H1 (cell line): Measurements from ENCODE around the gene ACAP1. TPM values are rescaled to one million over a fixed set of nuclear protein-coding genes. Genes with fewer than 3 reads are reported as not detected.

Source experiments
- CTCF ChIA-PET: fragments of 300-600 bp; sonication (Branson Sonifier 250); formaldehyde crosslinking; loops from one replicate; lab custom pipeline; 2021; ENCODE audit not compliant: partially characterized antibody; lab: Charles Lee
- POLR2A ChIA-PET: fragments of 300-600 bp; sonication (Branson Sonifier 250); formaldehyde crosslinking; loops from one replicate; lab custom pipeline; 2021; ENCODE audit warnings: inconsistent platforms; ENCODE audit not compliant: partially characterized antibody; lab: Charles Lee
- DNase-seq, 2 experiments: peaks; one replicate each; pipeline versions ENCODE4 v3.0.0 to v3.0.0-alpha.2; 2010 to 2022; ENCODE audit warnings: low spot score in 2 of 2, low read depth in 1 of 2, mixed read lengths in 1 of 2
- FAIRE-seq: peaks from 2 replicates; lab custom pipeline; 2011; peaks lifted over from hg19 to GRCh38; lab: Jason Lieb, UNC
- H2AFZ ChIP-seq: 2 replicates; pipeline ENCODE4 v1.8.1; 2012; ENCODE audit warnings: low read length, inconsistent platforms
- H2AK5ac ChIP-seq: 2 replicates; pipeline ENCODE4 v1.6.1; 2013; ENCODE audit warnings: low read depth, low read length
- H2BK120ac ChIP-seq: replicated peaks from 2 replicates; pipeline ENCODE3; 2013; ENCODE audit warnings: low read depth, low read length, inconsistent platforms
- H2BK12ac ChIP-seq: 2 replicates; pipeline ENCODE4 v1.6.1; 2013; ENCODE audit warnings: low read depth, low read length
- H2BK15ac ChIP-seq: 2 replicates; pipeline ENCODE4 v1.6.1; 2013; ENCODE audit warnings: low read length
- H2BK20ac ChIP-seq: 2 replicates; pipeline ENCODE4 v1.6.1; 2013; ENCODE audit warnings: low read length
- H2BK5ac ChIP-seq: 2 replicates; pipeline ENCODE4 v1.6.1; 2013; ENCODE audit warnings: low read depth, low read length
- H3K14ac ChIP-seq: 2 replicates; pipeline ENCODE4 v1.6.1; 2013; ENCODE audit warnings: inconsistent platforms; ENCODE audit not compliant: insufficient read length
- H3K18ac ChIP-seq: 2 replicates; pipeline ENCODE4 v1.6.1; 2013; ENCODE audit warnings: low read length; ENCODE audit errors: extremely low read depth
- H3K23ac ChIP-seq: 2 replicates; pipeline ENCODE4 v1.6.1; 2013; ENCODE audit warnings: inconsistent platforms; ENCODE audit not compliant: insufficient read length
- H3K23me2 ChIP-seq: 2 replicates; pipeline ENCODE4 v1.6.1; 2013; ENCODE audit warnings: low read depth, low read length
- H3K27ac ChIP-seq: 2 replicates; pipeline ENCODE4 v1.6.1; 2011; ENCODE audit warnings: low read depth, low read length, inconsistent platforms
- H3K27me3 ChIP-seq, 4 experiments: replicated peaks in 1 of 4; 1 replicate in 1 of 4; 2 replicates in 3 of 4; pipeline versions ENCODE4 v1.6.1 to v1.8.1; 2011 to 2013; ENCODE audit warnings: low read length in 3 of 4, mild to moderate bottlenecking in 3 of 4, inconsistent platforms in 2 of 4, mixed read lengths in 2 of 4, moderate library complexity in 1 of 4; ENCODE audit not compliant: control insufficient read depth in 3 of 4, insufficient read depth in 3 of 4; ENCODE audit errors: extremely low read depth in 1 of 4
- H3K36me3 ChIP-seq, 4 experiments: 2 replicates each; pipeline versions ENCODE4 v1.6.1 to v1.8.1; 2011 to 2013; ENCODE audit warnings: mild to moderate bottlenecking in 4 of 4, low read length in 3 of 4, moderate library complexity in 2 of 4, control low read depth in 1 of 4, inconsistent platforms in 1 of 4; ENCODE audit not compliant: insufficient read depth in 4 of 4, control insufficient read depth in 2 of 4
- H3K4ac ChIP-seq: replicated peaks from 2 replicates; pipeline ENCODE3; 2013; ENCODE audit warnings: low read length, low read depth, mixed read lengths, inconsistent platforms; ENCODE audit not compliant: insufficient read length
- H3K4me1 ChIP-seq, 4 experiments: replicated peaks in 1 of 4; 1 replicate in 1 of 4; 2 replicates in 3 of 4; pipeline versions ENCODE4 v1.6.1 to v1.8.1; 2011 to 2013; ENCODE audit warnings: low read length in 3 of 4, inconsistent platforms in 2 of 4, mixed read lengths in 1 of 4; ENCODE audit not compliant: insufficient read depth in 4 of 4, control insufficient read depth in 3 of 4
- H3K4me2 ChIP-seq, 2 experiments: 2 replicates each; pipeline versions ENCODE4 v1.6.1 to v1.8.1; 2011 to 2013; ENCODE audit warnings: low read depth in 2 of 2, low read length in 2 of 2, control low read depth in 1 of 2, inconsistent platforms in 1 of 2, mild to moderate bottlenecking in 1 of 2; ENCODE audit not compliant: insufficient read depth in 1 of 2
- H3K4me3 ChIP-seq, 4 experiments: fragments of 200-600, 300-600 bp in 1 of 4; sonication (generic), shearing (Covaris generic), sonication (Bioruptor Twin) in 1 of 4; 2 replicates each; pipeline versions ENCODE4 v1.5.1 to v1.8.1; 2011 to 2016; ENCODE audit warnings: low read length in 4 of 4, low read depth in 3 of 4, control low read depth in 2 of 4, inconsistent platforms in 2 of 4, mild to moderate bottlenecking in 2 of 4, mixed read lengths in 1 of 4, moderate library complexity in 1 of 4; ENCODE audit not compliant: insufficient read depth in 2 of 4; ENCODE audit errors: extremely low read depth in 1 of 4
- H3K56ac ChIP-seq: replicated peaks from 2 replicates; pipeline ENCODE3; 2013; ENCODE audit warnings: low read depth, mild to moderate bottlenecking, mixed read lengths, low read length, inconsistent platforms; ENCODE audit not compliant: insufficient read length
- H3K79me1 ChIP-seq: 2 replicates; pipeline ENCODE4 v1.6.1; 2013; ENCODE audit warnings: low read depth, low read length, control low read depth
- H3K79me2 ChIP-seq, 2 experiments: 2 replicates each; pipeline versions ENCODE4 v1.6.1 to v1.8.1; 2012 to 2013; ENCODE audit warnings: low read length in 2 of 2, mild to moderate bottlenecking in 2 of 2, inconsistent platforms in 1 of 2; ENCODE audit not compliant: insufficient read depth in 2 of 2, control insufficient read depth in 1 of 2
- H3K9ac ChIP-seq, 4 experiments: replicated peaks in 1 of 4; 1 replicate in 1 of 4; 2 replicates in 3 of 4; pipeline versions ENCODE4 v1.6.1 to v1.8.1; 2011 to 2013; ENCODE audit warnings: low read depth in 3 of 4, low read length in 3 of 4, control low read depth in 2 of 4, mild to moderate bottlenecking in 2 of 4, moderate library complexity in 2 of 4, inconsistent platforms in 1 of 4; ENCODE audit errors: extremely low read depth in 1 of 4
- H3K9me3 ChIP-seq, 2 experiments: 2 replicates each; pipeline versions ENCODE4 v1.6.1 to v1.8.1; 2012 to 2013; ENCODE audit warnings: mild to moderate bottlenecking in 2 of 2, moderate library complexity in 2 of 2, control low read depth in 1 of 2, inconsistent platforms in 1 of 2, low read depth in 1 of 2, low read length in 1 of 2, mixed read lengths in 1 of 2; ENCODE audit not compliant: insufficient read depth in 2 of 2
- H4K20me1 ChIP-seq, 2 experiments: replicated peaks in 1 of 2; 2 replicates each; pipeline versions ENCODE3 to v1.8.1; 2011 to 2013; ENCODE audit warnings: inconsistent platforms in 2 of 2, low read length in 2 of 2, mild to moderate bottlenecking in 1 of 2; ENCODE audit not compliant: insufficient read depth in 2 of 2, control insufficient read depth in 1 of 2
- H4K5ac ChIP-seq: 2 replicates; pipeline ENCODE4 v1.6.1; 2013; ENCODE audit warnings: low read length, low read depth, mixed read lengths, inconsistent platforms; ENCODE audit not compliant: insufficient read length
- H4K8ac ChIP-seq: 2 replicates; pipeline ENCODE4 v1.8.0; 2013; ENCODE audit warnings: mild to moderate bottlenecking, moderate library complexity, low read length, inconsistent platforms; ENCODE audit not compliant: insufficient read depth; ENCODE audit errors: extremely low read depth
- H4K91ac ChIP-seq: replicated peaks from 2 replicates; pipeline ENCODE3; 2013; ENCODE audit warnings: low read length, mixed read lengths, inconsistent platforms; ENCODE audit not compliant: insufficient read length
- CBX8 ChIP-seq: fragments of 300-800, 300-1000 bp; sonication (generic); IDR thresholded peaks from 2 replicates; pipeline ENCODE4 v1.7.1; 2016; ENCODE audit warnings: low read depth, low read length, borderline replicate concordance
- CTCF ChIP-seq, 3 experiments: IDR thresholded peaks; 1 replicate in 2 of 3; 2 replicates in 1 of 3; pipeline versions ENCODE4 v1.5.1 to v1.6.1; 2011; ENCODE audit warnings: low read length in 3 of 3, mild to moderate bottlenecking in 3 of 3, inconsistent platforms in 2 of 3, low read depth in 1 of 3, moderate library complexity in 1 of 3; ENCODE audit not compliant: insufficient read depth in 1 of 3; ENCODE audit errors: control extremely low read depth in 1 of 3
- FOSL1 ChIP-seq: IDR thresholded peaks from 2 replicates; pipeline ENCODE4 v1.6.1; 2011; ENCODE audit warnings: mild to moderate bottlenecking, low read depth, low read length, moderate library complexity; ENCODE audit not compliant: insufficient read depth
- GTF2F1 ChIP-seq: IDR thresholded peaks from 2 replicates; pipeline ENCODE4 v1.6.1; 2012; ENCODE audit warnings: low read depth, low read length, improper control_type of control experiment, borderline replicate concordance
- MAX ChIP-seq: IDR thresholded peaks from 2 replicates; pipeline ENCODE4 v1.6.1; 2012; ENCODE audit warnings: inconsistent platforms
- POLR2A ChIP-seq, 2 experiments: IDR thresholded peaks; 1 replicate in 1 of 2; 2 replicates in 1 of 2; pipeline ENCODE4 v1.6.1; 2011; ENCODE audit warnings: low read depth in 2 of 2, low read length in 2 of 2, mild to moderate bottlenecking in 2 of 2; ENCODE audit errors: control extremely low read depth in 1 of 2
- SIX5 ChIP-seq: IDR thresholded peaks from 2 replicates; pipeline ENCODE4 v1.6.1; 2011; ENCODE audit warnings: mild to moderate bottlenecking, low read depth, low read length
- TCF12 ChIP-seq: IDR thresholded peaks from 2 replicates; pipeline ENCODE4 v1.6.1; 2011; ENCODE audit warnings: low read depth, mild to moderate bottlenecking, low read length
- WGBS, 2 experiments: shearing (Covaris generic) in 1 of 2; methylation state at CpG; one replicate each; pipeline versions ENCODE4 v1.1.6 to v1.1.7; 2013 to 2015; ENCODE audit warnings: low lambda C conversion rate in 2 of 2, mixed read lengths in 2 of 2, inconsistent platforms in 1 of 2, low coverage in 1 of 2, missing lambda C conversion rate in 1 of 2; ENCODE audit not compliant: insufficient replicate concordance in 2 of 2, insufficient coverage in 1 of 2, insufficient read length in 1 of 2; ENCODE audit errors: extremely low coverage in 1 of 2, missing lambda C conversion rate in 1 of 2; 5-methylcytosine and 5-hydroxymethylcytosine counted together
- polyA plus RNA-seq, 7 experiments: library from polyadenylated mRNA; depleted of rRNA in 3 of 7; stranded (reverse) in 5 of 7; unstranded in 2 of 7; fragments of >200 nt in 5 of 7; fragments of 200-250 nt in 2 of 7; gene quantifications; 1 replicate in 5 of 7; 2 replicates in 1 of 7; 4 replicates in 1 of 7; pipeline versions ENCODE4 v1.2.1 to v1.2.3, GENCODE V29; 2011 to 2013; ENCODE audit warnings: missing spikeins in 2 of 7, mixed read lengths in 2 of 7
- total RNA-seq: library from RNA; stranded (reverse); fragmentation: NEBNext Ultra II Directional; extraction: Animal tissue kit (Norgen Biotek cat#: 25700); gene quantifications from 2 replicates; pipeline ENCODE4 v1.2.1, GENCODE V29; 2021

ACAP1 gene
- total and polyA plus RNA-seq, 2 of the 8 experiments (the other 6 are each of a cell fraction or from before 2014, with no cell fraction given), result 11.9 to 45.1 TPM

- Histone ChIP-seq H4K8ac (no peak overlapping the region), H3K79me1 (peaks cover 12% of the 10 kb centered on the region), H3K27me3 (no peaks in the 10 kb centered on the region), H3K36me3 (peaks cover 27 to 46% (median 36%) of the 10 kb centered on the region in 4 experiments), H2BK12ac (no peak overlapping the region), H2BK5ac (no peak overlapping the region), H2AFZ (no peak overlapping the region), H3K56ac (no peak overlapping the region), H4K91ac (no peak overlapping the region), H2AK5ac (no peak overlapping the region), H3K23me2 (peaks cover 10% of the 10 kb centered on the region), H4K5ac (no peak overlapping the region), H3K4me2 (no peak overlapping the region), H3K4ac (no peak overlapping the region), H4K20me1 (peaks cover 21 to 28% of the 10 kb centered on the region in 2 experiments), H2BK120ac (no peak overlapping the region), H3K4me3 (no peak overlapping the region), H2BK15ac (no peak overlapping the region), H3K9ac (no peak overlapping the region; a peak in 1 of 7 replicates), H3K27ac (no peak overlapping the region), H3K9me3 (no peaks in the 10 kb centered on the region), H3K18ac (no peak overlapping the region), H3K23ac (no peak overlapping the region), H3K79me2 (peaks cover 17 to 43% of the 10 kb centered on the region in 2 experiments), H3K14ac (no peak overlapping the region), H2BK20ac (no peak overlapping the region), H3K4me1 (peaks cover 0 to 19% (median 9%) of the 10 kb centered on the region in 4 experiments; a peak in 5 of 7 replicates)
- POLR2A ChIA-PET, result interaction anchor here (0.6 to 11.3 kb wide), 16 partner anchors 10 to 290 kb away, joined by 3 to 223 read pairs (median 6); partner anchors contain the start of genes ACADVL, ACAP1, CLDN7 and DLG4
- FAIRE-seq (no peak), DNase-seq (no peak)
- WGBS, 2 experiments, result 96 to 100% methylated on average over 1 to 7 of the region's 7 CpGs
- CTCF ChIA-PET, result interaction anchor here (0.9 to 4.5 kb wide), 7 partner anchors 15 to 250 kb away, joined by 3 to 22 read pairs (median 3); partner anchors contain the start of gene GABARAP
- TF ChIP-seq GTF2F1 (no peak), SIX5 (no peak), MAX (no peak), CBX8 (no peak), FOSL1 (no peak), POLR2A (IDR thresholded peaks at IDR 0.05; ENCODE audit: control extremely low read depth in 1 of 2, low read depth in 2 of 2, low read length in 2 of 2) (peak in 1 of 2 experiments; percentile 33; a peak in 1 of 3 replicates), TCF12 (no peak), CTCF (IDR thresholded peaks at IDR 0.05; ENCODE audit: control extremely low read depth in 1 of 3, insufficient read depth in 1 of 3, low read depth in 1 of 3, low read length in 3 of 3) (no peak)
Measured at GRCh38 chr17:7311110-7311705, 25.1 kb upstream of the ACAP1 start.
